ENCODE data around the gene TARBP1. TPM values are rescaled to one million over a fixed set of nuclear protein-coding genes. Genes with fewer than 3 reads are reported as not detected.
"Not testable (repeated sequence)": the region's sequence is repeated elsewhere in the genome, so short reads cannot be mapped to it uniquely, and the experiment has no call there.

TARBP1 gene
- total and polyA plus RNA-seq, 3 experiments from 2014 or later: 15.0 to 36.4 (median 34.8) TPM

DNA sequence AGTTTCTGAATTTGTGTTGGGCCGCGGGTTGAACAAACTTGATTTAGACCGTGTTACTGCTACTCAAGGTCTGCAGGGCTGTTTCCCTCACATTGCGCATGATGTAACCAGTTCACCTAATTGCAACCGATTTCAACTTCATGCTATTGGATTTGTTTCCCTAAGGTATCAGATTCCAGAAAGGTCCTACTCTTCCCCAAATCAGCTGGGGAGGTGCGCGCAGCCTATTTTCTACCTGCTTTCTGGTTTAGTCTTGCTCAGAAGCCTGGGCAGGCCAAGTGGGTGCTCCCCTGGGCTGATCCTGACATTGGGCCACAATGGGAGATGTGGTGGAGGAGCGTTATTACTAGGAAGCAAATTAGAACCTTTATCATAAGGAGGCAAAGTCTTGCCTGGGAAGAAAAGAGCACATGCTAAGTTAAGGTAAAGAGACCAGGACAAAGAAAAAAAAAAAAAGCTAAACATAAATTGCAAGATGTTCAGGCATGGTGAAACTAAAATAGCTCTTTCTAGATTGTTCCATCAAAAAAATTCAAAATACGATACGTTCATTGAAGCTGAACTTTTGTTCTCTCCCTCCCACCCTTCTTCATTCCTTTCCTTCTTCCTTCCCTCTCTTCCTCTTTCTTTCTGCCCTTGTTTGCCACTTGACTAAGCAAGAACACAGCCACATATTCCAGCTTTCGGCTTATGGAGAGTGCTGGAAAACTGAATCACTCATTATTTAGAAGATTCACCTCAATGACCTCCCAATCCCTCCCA lies 28.8 kb upstream of the TARBP1 start:
- H3K9me3 Mint-ChIP-seq: no peaks in the 10 kb centered on the region
- CTCF ChIA-PET: interaction anchor here (1.3 kb wide), 1 partner anchor 8 kb away, joined by 3 read pairs; no protein-coding TSS in a partner anchor
- H3K27me3 Mint-ChIP-seq: peaks cover 6 to 10% of the 10 kb centered on the region in 2 donors
- POLR2A ChIA-PET: no interaction called here
- Histone ChIP-seq H3K36me3 (ENCODE audit: insufficient read depth, low read length) (no peaks in the 10 kb centered on the region), H3K9me3 (ENCODE audit: low read length) (no peaks in the 10 kb centered on the region), H3K4me1 (ENCODE audit: insufficient read depth, low read length) (no peaks in the 10 kb centered on the region), H3K4me3 (ENCODE audit: low read length) (no peak overlapping the region), H3K27me3 (ENCODE audit: insufficient read depth, low read length, poor library complexity, severe bottlenecking) (no peaks in the 10 kb centered on the region), H3K27ac (ENCODE audit: low read depth, low read length) (no peak overlapping the region)
- peaks cover 0 to 1% (median 0%) of the 10 kb centered on the region in 3 donors for H3K36me3 Mint-ChIP-seq
- DNase-seq: no peak
- H3K4me3 Mint-ChIP-seq: no peak overlapping the region
- peak overlapping the region in 1 of 8 donors; percentile 56 for H3K27ac Mint-ChIP-seq
- H3K4me1 Mint-ChIP-seq: no peaks in the 10 kb centered on the region

GRCh38 chr1:234507089-234507488 lies 28.1 kb upstream of the TARBP1 start:
- ChIA-PET CTCF (interaction anchor here (1.3 kb wide), 1 partner anchor 8 kb away, joined by 3 read pairs; no protein-coding TSS in a partner anchor), POLR2A (no interaction called here)
- Histone ChIP-seq H3K36me3 (ENCODE audit: insufficient read depth, low read length) (no peaks in the 10 kb centered on the region), H3K9me3 (ENCODE audit: low read length) (no peaks in the 10 kb centered on the region), H3K4me3 (ENCODE audit: low read length) (no peak overlapping the region), H3K27ac (ENCODE audit: low read depth, low read length) (no peak overlapping the region), H3K27me3 (ENCODE audit: insufficient read depth, low read length, poor library complexity, severe bottlenecking) (no peaks in the 10 kb centered on the region), H3K4me1 (ENCODE audit: insufficient read depth, low read length) (no peaks in the 10 kb centered on the region)
- Mint-ChIP-seq H3K9me3 (no peaks in the 10 kb centered on the region), H3K4me3 (no peak overlapping the region), H3K27ac (no peak overlapping the region), H3K27me3 (peaks cover 5 to 10% of the 10 kb centered on the region in 2 donors), H3K36me3 (peaks cover 0 to 1% (median 0%) of the 10 kb centered on the region in 3 donors), H3K4me1 (no peaks in the 10 kb centered on the region)
- DNase-seq: no peak

DNA sequence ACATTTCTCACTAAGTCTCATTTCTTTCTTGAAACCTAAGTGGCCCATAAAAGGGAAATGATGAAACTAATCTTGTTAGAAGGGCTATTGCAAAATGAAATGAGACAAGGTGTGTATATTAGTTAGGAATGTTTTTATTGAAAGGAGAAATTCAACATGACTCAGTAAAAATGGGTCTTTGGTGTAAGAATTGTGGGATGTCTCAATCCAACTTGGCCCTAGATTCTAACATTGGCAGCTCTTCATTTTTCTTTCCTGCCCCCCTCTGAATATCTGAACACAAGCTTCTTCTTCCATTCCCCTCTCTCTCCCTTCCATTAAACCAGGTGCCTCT lies 26.8 kb upstream of the TARBP1 start:
- CTCF ChIA-PET: no interaction called here
- POLR2A ChIA-PET: no interaction called here
- Mint-ChIP-seq H3K36me3 (peaks cover 0 to 1% (median 0%) of the 10 kb centered on the region in 3 donors), H3K27ac (no peak overlapping the region), H3K4me1 (no peaks in the 10 kb centered on the region), H3K9me3 (no peaks in the 10 kb centered on the region), H3K27me3 (peaks cover 2 to 6% of the 10 kb centered on the region in 2 donors), H3K4me3 (no peak overlapping the region)
- no peaks in the 10 kb centered on the region for H3K27me3 ChIP-seq (ENCODE audit: insufficient read depth, low read length, poor library complexity, severe bottlenecking)
- no peak for DNase-seq
- no peaks in the 10 kb centered on the region for H3K4me1 ChIP-seq (ENCODE audit: insufficient read depth, low read length)
- H3K27ac ChIP-seq (ENCODE audit: low read depth, low read length): no peak overlapping the region
- no peak overlapping the region for H3K4me3 ChIP-seq (ENCODE audit: low read length)
- no peaks in the 10 kb centered on the region for H3K36me3 ChIP-seq (ENCODE audit: insufficient read depth, low read length)
- no peaks in the 10 kb centered on the region for H3K9me3 ChIP-seq (ENCODE audit: low read length)

DNA sequence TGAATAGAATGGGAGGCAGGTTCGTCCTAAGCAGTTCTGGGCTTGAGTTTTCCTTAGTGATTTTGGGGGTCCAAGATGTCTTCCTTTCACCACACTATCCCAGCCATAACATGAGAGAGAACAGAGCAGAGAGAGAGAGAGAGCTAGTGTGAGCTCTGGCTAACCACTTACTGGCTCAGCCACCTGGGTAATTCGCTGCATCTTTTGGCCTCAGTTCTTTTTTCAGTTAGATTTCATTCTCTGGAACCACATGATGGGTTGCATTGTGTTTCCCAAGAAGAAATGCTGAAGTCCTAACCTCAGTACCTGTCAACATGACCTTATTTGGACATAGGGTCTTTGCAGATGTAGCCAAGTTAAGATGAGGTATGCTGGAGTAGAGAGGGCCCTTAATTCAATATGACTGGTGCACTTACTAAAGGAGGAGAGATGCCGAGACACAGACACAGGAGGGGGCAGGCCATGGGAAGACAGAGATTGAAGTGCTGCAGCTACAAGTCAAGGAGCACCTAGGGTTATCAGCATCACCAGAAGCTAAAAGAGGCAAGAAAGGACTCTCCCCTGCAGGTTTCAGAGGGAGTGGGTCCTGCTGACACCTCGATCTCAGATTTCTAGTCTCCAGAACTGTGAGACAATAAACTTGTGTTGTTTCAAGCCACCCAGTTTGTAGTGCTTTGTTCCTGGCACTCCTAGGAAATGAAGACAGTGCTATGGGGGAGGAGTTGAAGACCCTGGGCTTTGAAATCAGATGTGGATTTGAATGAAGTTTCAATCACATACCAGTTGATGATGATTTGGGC lies 26.2 kb upstream of the TARBP1 start:
- POLR2A ChIA-PET: interaction anchor here (0.5 kb wide), 1 partner anchor 577 kb away, joined by 7 read pairs; no protein-coding TSS in a partner anchor
- DNase-seq: no peak
- Mint-ChIP-seq H3K27me3 (peaks cover 2 to 6% of the 10 kb centered on the region in 2 donors), H3K4me1 (no peaks in the 10 kb centered on the region), H3K9me3 (no peaks in the 10 kb centered on the region), H3K4me3 (no peak overlapping the region), H3K27ac (peak overlapping the region in 1 of 8 donors; percentile 66), H3K36me3 (peaks cover 0 to 1% (median 0%) of the 10 kb centered on the region in 3 donors)
- Histone ChIP-seq H3K4me1 (ENCODE audit: insufficient read depth, low read length) (no peaks in the 10 kb centered on the region), H3K4me3 (ENCODE audit: low read length) (no peak overlapping the region), H3K27ac (ENCODE audit: low read depth, low read length) (no peak overlapping the region), H3K9me3 (ENCODE audit: low read length) (no peaks in the 10 kb centered on the region), H3K36me3 (ENCODE audit: insufficient read depth, low read length) (no peaks in the 10 kb centered on the region), H3K27me3 (ENCODE audit: insufficient read depth, low read length, poor library complexity, severe bottlenecking) (no peaks in the 10 kb centered on the region)
- CTCF ChIA-PET: interaction anchor here (1.4 kb wide), 1 partner anchor 10 kb away, joined by 3 read pairs; no protein-coding TSS in a partner anchor

GRCh38 chr1:234504251-234504650 lies 25.3 kb upstream of the TARBP1 start:
- H3K4me3 Mint-ChIP-seq; H3K9me3 ChIP-seq (ENCODE audit: low read length); H3K27me3 ChIP-seq (ENCODE audit: insufficient read depth, low read length, poor library complexity, severe bottlenecking); H3K27ac ChIP-seq (ENCODE audit: low read depth, low read length); H3K36me3 ChIP-seq (ENCODE audit: insufficient read depth, low read length); H3K4me1 ChIP-seq (ENCODE audit: insufficient read depth, low read length); H3K9me3 Mint-ChIP-seq; POLR2A ChIA-PET; H3K4me3 ChIP-seq (ENCODE audit: low read length); H3K4me1 Mint-ChIP-seq; DNase-seq; H3K36me3 Mint-ChIP-seq; H3K27me3 Mint-ChIP-seq: not testable (repeated sequence)
- H3K27ac Mint-ChIP-seq: peak overlapping the region in 1 of 8 donors; percentile 39
- CTCF ChIA-PET: interaction anchor here (0.6 to 1.4 kb wide), 3 partner anchors 9 to 575 kb away, joined by 3 read pairs; no protein-coding TSS in a partner anchor

DNA sequence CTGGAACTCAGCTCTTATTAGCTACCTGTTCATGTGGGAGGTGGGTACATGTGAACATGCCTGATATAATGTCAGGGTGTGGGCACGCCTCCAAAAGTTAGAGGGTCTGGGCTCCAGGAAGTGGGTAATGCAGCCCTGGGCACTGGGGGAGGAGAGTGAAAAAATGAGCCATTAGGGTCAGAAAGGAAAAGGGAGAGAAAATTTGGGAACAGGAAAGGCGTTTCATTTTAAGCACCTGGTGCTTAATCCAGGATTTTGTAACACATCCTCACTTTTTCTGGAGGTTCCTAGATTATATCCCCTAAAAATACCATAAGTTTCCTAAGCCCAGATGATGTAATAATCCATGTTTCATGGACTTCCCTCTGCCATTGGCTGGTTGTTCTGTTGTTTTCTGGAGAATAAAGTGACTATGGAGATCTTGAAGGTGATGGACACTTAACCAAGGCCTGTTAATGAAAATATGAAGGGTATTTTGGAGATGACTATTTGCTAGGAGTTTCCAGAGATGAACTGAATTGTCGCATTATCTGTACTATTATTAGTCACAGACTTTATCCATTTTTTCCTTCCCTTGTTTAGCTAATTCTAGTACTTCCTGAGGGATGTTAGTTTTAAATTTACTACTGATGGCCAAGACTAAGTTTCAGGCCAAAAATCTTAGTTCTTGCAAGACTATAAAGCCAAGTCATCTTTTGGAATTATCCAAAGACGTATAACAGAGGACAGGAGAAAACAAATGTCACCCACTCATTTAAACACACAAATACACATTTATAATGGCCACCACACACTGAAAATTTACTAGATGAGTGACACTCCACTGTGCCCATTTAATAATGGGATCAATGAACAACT lies 24.4 kb upstream of the TARBP1 start:
- ChIA-PET CTCF (interaction anchor here (1.1 to 1.4 kb wide), 2 partner anchors 8 to 576 kb away, joined by 3 read pairs; no protein-coding TSS in a partner anchor), POLR2A (no interaction called here)
- Mint-ChIP-seq H3K4me3 (no peak overlapping the region), H3K27me3 (peaks cover 5 to 7% of the 10 kb centered on the region in 2 donors), H3K36me3 (peaks cover 0 to 1% (median 0%) of the 10 kb centered on the region in 3 donors), H3K9me3 (no peaks in the 10 kb centered on the region), H3K27ac (no peak overlapping the region), H3K4me1 (peaks cover 6 to 13% (median 9%) of the 10 kb centered on the region in 3 donors)
- Histone ChIP-seq H3K27me3 (ENCODE audit: insufficient read depth, low read length, poor library complexity, severe bottlenecking) (no peaks in the 10 kb centered on the region), H3K4me1 (ENCODE audit: insufficient read depth, low read length) (no peaks in the 10 kb centered on the region), H3K9me3 (ENCODE audit: low read length) (no peaks in the 10 kb centered on the region), H3K4me3 (ENCODE audit: low read length) (no peak overlapping the region), H3K36me3 (ENCODE audit: insufficient read depth, low read length) (no peaks in the 10 kb centered on the region), H3K27ac (ENCODE audit: low read depth, low read length) (no peak overlapping the region)
- DNase-seq: no peak

GRCh38 chr1:234502785-234503184 lies 23.8 kb upstream of the TARBP1 start:
- Histone ChIP-seq H3K4me1 (ENCODE audit: insufficient read depth, low read length) (no peaks in the 10 kb centered on the region), H3K27me3 (ENCODE audit: insufficient read depth, low read length, poor library complexity, severe bottlenecking) (no peaks in the 10 kb centered on the region), H3K36me3 (ENCODE audit: insufficient read depth, low read length) (no peaks in the 10 kb centered on the region), H3K9me3 (ENCODE audit: low read length) (no peaks in the 10 kb centered on the region), H3K4me3 (ENCODE audit: low read length) (no peak overlapping the region), H3K27ac (ENCODE audit: low read depth, low read length) (no peak overlapping the region)
- no peak for DNase-seq
- POLR2A ChIA-PET: no interaction called here
- Mint-ChIP-seq H3K9me3 (no peaks in the 10 kb centered on the region), H3K36me3 (peaks cover 0 to 1% (median 0%) of the 10 kb centered on the region in 3 donors), H3K27ac (peak overlapping the region in 1 of 8 donors; percentile 50), H3K27me3 (peaks cover 5 to 7% of the 10 kb centered on the region in 2 donors), H3K4me1 (peaks cover 6 to 13% (median 9%) of the 10 kb centered on the region in 3 donors), H3K4me3 (no peak overlapping the region)
- CTCF ChIA-PET: no interaction called here
